Measurements from ENCODE around the gene PRKCB.
"Not testable (repeated sequence)": the region's sequence is repeated elsewhere in the genome, so short reads cannot be mapped to it uniquely, and the experiment has no call there.

Gene PRKCB

DNA sequence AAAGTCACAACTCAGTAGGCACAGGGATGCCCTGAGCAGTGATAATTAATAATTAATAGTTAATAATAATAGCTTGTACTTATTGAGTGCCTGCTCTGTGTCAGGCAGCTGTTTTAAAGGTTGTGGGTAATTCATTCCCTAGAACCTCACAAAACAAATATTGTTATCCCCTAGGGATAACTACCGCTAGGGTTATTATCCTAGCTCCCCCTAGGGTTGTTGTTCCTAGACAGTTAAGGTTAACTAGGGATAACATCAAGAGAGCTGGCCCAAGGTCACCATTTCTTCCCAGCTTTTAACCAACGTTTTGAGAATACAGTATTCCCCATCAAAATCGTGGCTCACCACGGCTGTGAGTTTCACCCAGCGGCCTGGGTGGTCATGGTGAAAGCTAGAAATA lies 180.1 kb downstream of the PRKCB start:
- ChIA-PET POLR2A (no interaction called here), CTCF (interaction anchor here (0.9 to 1.4 kb wide), 2 partner anchors 10 to 26 kb away, joined by 3 to 4 read pairs; no protein-coding TSS in a partner anchor)
- H3K4me3 ChIP-seq (ENCODE audit: low read depth, low read length), result no peak overlapping the region
- TF ChIP-seq, protein P1, sequence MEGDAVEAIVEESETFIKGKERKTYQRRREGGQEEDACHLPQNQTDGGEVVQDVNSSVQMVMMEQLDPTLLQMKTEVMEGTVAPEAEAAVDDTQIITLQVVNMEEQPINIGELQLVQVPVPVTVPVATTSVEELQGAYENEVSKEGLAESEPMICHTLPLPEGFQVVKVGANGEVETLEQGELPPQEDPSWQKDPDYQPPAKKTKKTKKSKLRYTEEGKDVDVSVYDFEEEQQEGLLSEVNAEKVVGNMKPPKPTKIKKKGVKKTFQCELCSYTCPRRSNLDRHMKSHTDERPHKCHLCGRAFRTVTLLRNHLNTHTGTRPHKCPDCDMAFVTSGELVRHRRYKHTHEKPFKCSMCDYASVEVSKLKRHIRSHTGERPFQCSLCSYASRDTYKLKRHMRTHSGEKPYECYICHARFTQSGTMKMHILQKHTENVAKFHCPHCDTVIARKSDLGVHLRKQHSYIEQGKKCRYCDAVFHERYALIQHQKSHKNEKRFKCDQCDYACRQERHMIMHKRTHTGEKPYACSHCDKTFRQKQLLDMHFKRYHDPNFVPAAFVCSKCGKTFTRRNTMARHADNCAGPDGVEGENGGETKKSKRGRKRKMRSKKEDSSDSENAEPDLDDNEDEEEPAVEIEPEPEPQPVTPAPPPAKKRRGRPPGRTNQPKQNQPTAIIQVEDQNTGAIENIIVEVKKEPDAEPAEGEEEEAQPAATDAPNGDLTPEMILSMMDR (IDR thresholded peaks at IDR 0.05; ENCODE audit: insufficient read depth, low read length, missing control alignments), result no peak
- DNase-seq (ENCODE audit: low read depth, low spot score), result no peak

DNA sequence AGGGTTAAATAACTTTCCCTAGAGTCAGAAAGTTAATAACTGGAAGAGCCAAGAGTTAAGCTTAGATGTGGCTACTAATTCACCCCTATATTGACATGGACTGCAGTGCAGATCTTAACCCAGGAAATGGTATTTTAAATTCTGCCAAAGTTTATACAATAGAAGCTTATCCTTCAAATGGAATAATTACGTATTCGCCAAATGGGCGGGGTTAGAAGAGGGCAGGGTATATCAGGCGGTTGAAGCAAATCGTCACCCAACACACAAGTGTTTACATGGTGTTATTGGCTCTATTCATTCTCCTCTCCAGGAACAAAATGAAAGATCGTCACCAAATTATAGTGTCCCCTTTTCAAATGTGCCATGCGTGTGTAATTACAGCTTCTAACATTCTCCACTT lies 182.7 kb downstream of the PRKCB start:
- POLR2A ChIA-PET, result no interaction called here
- CTCF ChIA-PET, result interaction anchor here (0.7 kb wide), 1 partner anchor 8 kb away, joined by 3 read pairs; no protein-coding TSS in a partner anchor
- TF ChIP-seq, protein P1 (IDR thresholded peaks at IDR 0.05; ENCODE audit: insufficient read depth, low read length, missing control alignments), result no peak
- no peak overlapping the region for H3K4me3 ChIP-seq (ENCODE audit: low read depth, low read length)
- DNase-seq (ENCODE audit: low read depth, low spot score), result no peak

DNA sequence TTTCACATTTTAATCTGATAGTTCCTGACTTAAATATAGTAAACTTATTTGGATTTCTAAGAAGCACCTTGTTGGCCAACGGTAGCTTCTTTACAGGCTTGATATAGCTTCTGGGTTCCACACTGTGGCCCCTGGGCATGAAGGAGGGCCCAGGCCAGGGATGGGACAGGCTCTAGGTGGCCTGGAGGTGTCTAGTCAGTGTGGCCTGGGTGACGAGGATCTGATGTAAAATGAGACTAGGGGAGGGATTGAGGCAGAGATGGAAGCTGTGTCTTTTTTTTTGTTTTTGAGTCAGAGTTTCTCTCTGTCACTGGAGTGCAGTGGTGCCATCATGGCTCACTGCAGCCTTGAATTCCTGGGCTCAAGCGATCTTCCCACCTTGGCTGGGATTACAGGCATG lies 187.0 kb downstream of the PRKCB start:
- TF ChIP-seq, protein P1 (IDR thresholded peaks at IDR 0.05; ENCODE audit: insufficient read depth, low read length, missing control alignments), result no peak
- no peak overlapping the region for H3K4me3 ChIP-seq (ENCODE audit: low read depth, low read length)
- DNase-seq (ENCODE audit: low read depth, low spot score), result no peak
- POLR2A ChIA-PET, result no interaction called here
- CTCF ChIA-PET, result no interaction called here

DNA sequence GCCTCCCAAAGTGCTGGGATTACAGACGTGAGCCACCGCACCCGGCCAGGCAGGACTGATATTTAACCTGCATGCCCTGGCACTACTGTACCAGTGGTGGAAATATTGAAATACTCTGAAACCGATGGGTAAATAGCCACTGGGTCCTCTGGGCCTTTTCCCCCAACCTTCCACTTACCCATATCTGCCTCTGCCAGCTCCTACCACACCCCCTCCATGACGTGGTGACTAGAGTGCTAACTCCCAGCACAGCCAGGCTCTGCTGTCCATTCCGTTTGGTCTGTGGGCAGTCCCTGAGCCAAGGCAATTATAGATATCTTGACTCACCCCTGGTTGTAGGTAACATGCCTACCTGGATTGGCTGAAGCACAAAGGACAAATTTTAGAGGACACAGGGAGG lies 187.8 kb downstream of the PRKCB start:
- H3K4me3 ChIP-seq (ENCODE audit: low read depth, low read length), result no peak overlapping the region
- ChIA-PET POLR2A (no interaction called here), CTCF (interaction anchor here (1.6 kb wide), 1 partner anchor 14 kb away, joined by 6 read pairs; no protein-coding TSS in a partner anchor)
- no peak for DNase-seq (ENCODE audit: low read depth, low spot score)
- TF ChIP-seq, protein P1 (IDR thresholded peaks at IDR 0.05; ENCODE audit: insufficient read depth, low read length, missing control alignments), result no peak

DNA sequence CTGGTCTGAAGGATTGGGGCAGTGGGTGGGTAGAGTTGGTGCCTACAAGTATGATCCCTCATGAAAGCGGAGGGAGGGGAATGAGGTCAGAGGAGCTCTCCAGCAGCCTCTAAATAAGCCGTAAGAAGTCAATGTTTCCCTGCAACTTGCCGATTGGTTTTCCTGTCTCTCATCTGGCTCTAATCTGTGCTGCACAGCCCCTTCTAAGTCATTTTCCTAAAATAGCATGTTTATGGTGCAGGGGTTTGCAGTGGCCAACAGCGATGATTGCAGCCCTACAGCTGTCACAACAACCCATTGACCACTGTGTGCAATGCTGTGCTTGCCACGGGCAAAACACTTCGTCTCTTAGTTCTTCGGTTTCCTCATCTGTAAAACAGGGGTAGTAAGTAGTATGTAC lies 189.2 kb downstream of the PRKCB start:
- no peak for DNase-seq (ENCODE audit: low read depth, low spot score)
- CTCF ChIA-PET, result no interaction called here
- POLR2A ChIA-PET, result no interaction called here
- no peak overlapping the region for H3K4me3 ChIP-seq (ENCODE audit: low read depth, low read length)
- TF ChIP-seq, protein P1 (IDR thresholded peaks at IDR 0.05; ENCODE audit: insufficient read depth, low read length, missing control alignments), result no peak

DNA sequence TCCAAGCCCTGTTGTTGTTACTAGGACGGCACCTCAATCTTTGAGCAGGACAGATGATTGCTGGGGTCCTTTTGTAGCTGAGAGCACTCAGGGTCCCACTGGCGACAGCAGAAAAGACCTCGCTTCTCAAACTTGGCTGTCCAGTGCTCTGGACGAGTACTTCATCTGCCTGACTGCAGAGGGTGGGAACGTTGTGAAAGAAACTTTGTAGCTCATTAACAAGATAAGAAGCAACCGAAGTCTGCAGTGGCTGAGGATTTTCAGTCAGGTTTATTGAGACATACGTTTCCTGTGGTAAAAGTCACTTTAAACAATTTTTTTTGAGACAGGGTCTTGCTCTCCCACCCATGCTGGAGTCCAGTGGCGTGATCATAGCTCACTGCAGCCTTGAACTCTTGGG lies 191.7 kb downstream of the PRKCB start:
- CTCF ChIA-PET, result interaction anchor here (1.0 to 1.3 kb wide), 2 partner anchors 9 to 15 kb away, joined by 3 to 4 read pairs; no protein-coding TSS in a partner anchor
- POLR2A ChIA-PET, result no interaction called here
- DNase-seq (ENCODE audit: low read depth, low spot score), result no peak
- H3K4me3 ChIP-seq (ENCODE audit: low read depth, low read length), result no peak overlapping the region
- TF ChIP-seq, protein P1 (IDR thresholded peaks at IDR 0.05; ENCODE audit: insufficient read depth, low read length, missing control alignments), result no peak

DNA sequence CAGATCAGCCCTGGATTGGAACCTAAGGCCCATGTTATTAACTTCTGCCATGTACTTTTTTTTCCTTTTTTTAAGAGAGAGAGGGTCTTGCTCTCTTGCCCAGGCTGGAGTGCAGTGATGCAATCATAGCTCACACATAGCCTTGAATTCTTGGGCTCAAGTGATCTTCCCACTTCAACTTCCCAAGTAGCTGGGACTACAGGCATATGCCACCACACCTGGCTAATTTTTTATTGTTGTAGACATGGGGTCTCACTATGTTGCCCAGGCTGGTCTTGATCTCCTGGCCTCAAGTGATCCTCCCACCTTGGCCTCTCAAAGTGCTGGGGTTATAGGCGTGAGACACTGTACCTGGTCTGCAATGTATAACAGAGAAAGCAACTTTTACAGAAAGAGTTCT lies 194.1 kb downstream of the PRKCB start:
- DNase-seq (ENCODE audit: low read depth, low spot score); H3K4me3 ChIP-seq (ENCODE audit: low read depth, low read length); POLR2A ChIA-PET; CTCF ChIA-PET: not testable (repeated sequence)

All from AG04449 (cell line).